ENCODE measurements around the gene HS3ST5. TPM values are rescaled to one million over a fixed set of nuclear protein-coding genes. Genes with fewer than 3 reads are reported as not detected.

Gene HS3ST5
- total RNA-seq, 2 donors from 2014 or later, result 0.34 TPM; not detected in 1

DNA sequence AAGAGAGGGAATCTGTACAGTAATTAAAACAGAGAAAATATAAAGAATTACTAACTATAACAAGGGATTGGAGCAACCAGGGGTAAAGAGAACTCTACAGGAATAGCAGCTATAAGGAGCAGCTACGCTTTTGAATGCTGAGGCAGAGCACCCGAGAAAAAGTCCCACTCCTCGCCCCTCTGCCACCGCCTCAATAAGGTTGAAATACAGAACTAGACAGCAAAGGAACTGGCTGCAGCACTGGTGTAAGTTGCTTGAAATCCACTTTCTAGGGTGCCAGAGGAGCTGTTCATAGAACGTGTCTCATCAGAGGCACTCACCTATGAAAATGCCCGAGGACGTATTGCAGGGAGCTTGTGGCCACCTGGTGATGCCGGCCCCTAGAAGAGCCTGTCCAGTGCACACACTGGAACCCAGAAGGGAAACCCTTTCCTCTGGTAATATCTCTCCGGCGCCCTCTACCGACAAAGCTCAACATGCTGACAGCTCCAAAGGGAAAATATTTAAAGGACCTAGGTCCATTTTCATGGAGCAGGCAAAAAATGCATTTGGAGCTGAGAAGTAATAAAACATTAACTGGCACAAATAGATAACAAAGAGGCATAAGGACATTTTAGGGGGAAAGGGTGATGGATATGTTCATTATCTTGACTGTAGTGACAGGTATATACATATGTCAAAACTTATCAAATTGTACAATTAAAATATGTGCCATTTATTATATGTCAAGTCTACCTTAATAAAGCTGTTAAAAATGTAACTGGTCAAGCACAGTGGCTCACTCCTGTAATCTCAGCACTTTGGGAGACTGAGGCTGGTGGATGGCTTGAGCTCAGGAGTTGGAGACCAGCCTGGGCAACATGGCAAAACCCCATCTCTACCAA, 234.5 kb downstream of the HS3ST5 start:
- no peak for TF ChIP-seq POLR2AphosphoS5 (IDR thresholded peaks at IDR 0.05)
- TF ChIP-seq, protein P1, sequence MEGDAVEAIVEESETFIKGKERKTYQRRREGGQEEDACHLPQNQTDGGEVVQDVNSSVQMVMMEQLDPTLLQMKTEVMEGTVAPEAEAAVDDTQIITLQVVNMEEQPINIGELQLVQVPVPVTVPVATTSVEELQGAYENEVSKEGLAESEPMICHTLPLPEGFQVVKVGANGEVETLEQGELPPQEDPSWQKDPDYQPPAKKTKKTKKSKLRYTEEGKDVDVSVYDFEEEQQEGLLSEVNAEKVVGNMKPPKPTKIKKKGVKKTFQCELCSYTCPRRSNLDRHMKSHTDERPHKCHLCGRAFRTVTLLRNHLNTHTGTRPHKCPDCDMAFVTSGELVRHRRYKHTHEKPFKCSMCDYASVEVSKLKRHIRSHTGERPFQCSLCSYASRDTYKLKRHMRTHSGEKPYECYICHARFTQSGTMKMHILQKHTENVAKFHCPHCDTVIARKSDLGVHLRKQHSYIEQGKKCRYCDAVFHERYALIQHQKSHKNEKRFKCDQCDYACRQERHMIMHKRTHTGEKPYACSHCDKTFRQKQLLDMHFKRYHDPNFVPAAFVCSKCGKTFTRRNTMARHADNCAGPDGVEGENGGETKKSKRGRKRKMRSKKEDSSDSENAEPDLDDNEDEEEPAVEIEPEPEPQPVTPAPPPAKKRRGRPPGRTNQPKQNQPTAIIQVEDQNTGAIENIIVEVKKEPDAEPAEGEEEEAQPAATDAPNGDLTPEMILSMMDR (IDR thresholded peaks at IDR 0.05), result peak in 3 of 4 experiments; percentile 40 to 44 (median 41)
- no peak for TF ChIP-seq POLR2A (IDR thresholded peaks at IDR 0.05)
- H3K9me3 ChIP-seq, result no peaks in the 10 kb centered on the region
- intact Hi-C loops (cut with DNase I), result no loop called here
- H3K27me3 ChIP-seq (replicated peaks; ENCODE audit: insufficient read depth), result no peaks in the 10 kb centered on the region
- DNase-seq (ENCODE audit: low spot score), result peak; percentile 54
- H3K4me1 ChIP-seq (replicated peaks), result no peaks in the 10 kb centered on the region
- WGBS, result 38% methylated on average over 11 of the region's 11 CpGs
- no peak overlapping the region for H3K27ac ChIP-seq
- H3K36me3 ChIP-seq, result no peaks in the 10 kb centered on the region
- H3K4me3 ChIP-seq, result no peak overlapping the region

DNA sequence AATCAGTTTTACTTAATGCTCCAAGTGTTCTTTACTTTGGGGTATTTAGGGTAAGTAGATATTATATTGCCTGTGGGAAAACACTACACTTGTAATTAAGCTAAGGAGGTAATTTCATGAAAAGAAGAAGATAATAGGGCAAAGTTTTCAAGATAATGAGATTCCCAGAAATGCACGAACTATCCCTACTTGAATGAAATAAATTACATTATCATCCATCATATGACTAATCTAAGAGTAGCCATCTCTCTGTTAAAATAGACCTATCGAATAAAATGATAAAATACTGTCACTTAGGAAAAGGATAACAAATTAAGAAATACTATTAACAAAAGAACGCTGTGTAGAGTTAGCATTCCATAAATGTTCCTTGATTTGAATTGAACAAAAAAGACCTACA, 236.8 kb downstream of the HS3ST5 start:
- 71% methylated on average over 3 of the region's 3 CpGs for WGBS
- Histone ChIP-seq H3K9me3 (no peaks in the 10 kb centered on the region), H3K27me3 (replicated peaks; ENCODE audit: insufficient read depth) (no peaks in the 10 kb centered on the region), H3K4me1 (replicated peaks) (no peaks in the 10 kb centered on the region), H3K36me3 (no peaks in the 10 kb centered on the region), H3K27ac (no peak overlapping the region), H3K4me3 (no peak overlapping the region)
- DNase-seq (ENCODE audit: low spot score), result no peak
- TF ChIP-seq POLR2AphosphoS5 (IDR thresholded peaks at IDR 0.05) (no peak), POLR2A (IDR thresholded peaks at IDR 0.05) (no peak)
- TF ChIP-seq, protein P1 (IDR thresholded peaks at IDR 0.05), result no peak
- intact Hi-C loops (cut with DNase I), result no loop called here

DNA sequence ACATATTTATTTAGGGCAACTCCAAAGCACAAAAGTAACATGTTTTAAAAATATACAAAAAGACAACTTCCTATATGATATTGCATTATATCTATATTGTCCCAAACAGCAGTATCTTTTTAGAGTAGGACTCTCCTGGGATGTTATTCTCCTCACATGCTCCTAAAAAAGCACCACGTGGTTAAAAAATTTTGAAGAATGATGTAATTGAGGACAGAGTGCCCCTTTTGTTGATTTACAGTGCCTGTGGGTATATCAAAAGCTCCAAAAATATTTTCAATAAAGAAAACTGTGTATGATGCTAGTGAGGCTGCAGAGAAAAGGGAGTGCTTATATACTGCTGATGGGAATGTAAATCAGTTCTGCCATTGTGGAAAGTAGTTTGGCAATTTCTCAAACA, 241.6 kb downstream of the HS3ST5 start:
- Histone ChIP-seq H3K27me3 (replicated peaks; ENCODE audit: insufficient read depth) (no peaks in the 10 kb centered on the region), H3K4me1 (replicated peaks) (no peaks in the 10 kb centered on the region), H3K9me3 (no peaks in the 10 kb centered on the region), H3K36me3 (no peaks in the 10 kb centered on the region), H3K4me3 (no peak overlapping the region), H3K27ac (no peak overlapping the region)
- DNase-seq (ENCODE audit: low spot score), result no peak
- intact Hi-C loops (cut with DNase I), result no loop called here
- TF ChIP-seq, protein P1 (IDR thresholded peaks at IDR 0.05), result no peak
- TF ChIP-seq POLR2AphosphoS5 (IDR thresholded peaks at IDR 0.05) (no peak), POLR2A (IDR thresholded peaks at IDR 0.05) (no peak)
- 21% methylated on average over 1 of the region's 1 CpG for WGBS

DNA sequence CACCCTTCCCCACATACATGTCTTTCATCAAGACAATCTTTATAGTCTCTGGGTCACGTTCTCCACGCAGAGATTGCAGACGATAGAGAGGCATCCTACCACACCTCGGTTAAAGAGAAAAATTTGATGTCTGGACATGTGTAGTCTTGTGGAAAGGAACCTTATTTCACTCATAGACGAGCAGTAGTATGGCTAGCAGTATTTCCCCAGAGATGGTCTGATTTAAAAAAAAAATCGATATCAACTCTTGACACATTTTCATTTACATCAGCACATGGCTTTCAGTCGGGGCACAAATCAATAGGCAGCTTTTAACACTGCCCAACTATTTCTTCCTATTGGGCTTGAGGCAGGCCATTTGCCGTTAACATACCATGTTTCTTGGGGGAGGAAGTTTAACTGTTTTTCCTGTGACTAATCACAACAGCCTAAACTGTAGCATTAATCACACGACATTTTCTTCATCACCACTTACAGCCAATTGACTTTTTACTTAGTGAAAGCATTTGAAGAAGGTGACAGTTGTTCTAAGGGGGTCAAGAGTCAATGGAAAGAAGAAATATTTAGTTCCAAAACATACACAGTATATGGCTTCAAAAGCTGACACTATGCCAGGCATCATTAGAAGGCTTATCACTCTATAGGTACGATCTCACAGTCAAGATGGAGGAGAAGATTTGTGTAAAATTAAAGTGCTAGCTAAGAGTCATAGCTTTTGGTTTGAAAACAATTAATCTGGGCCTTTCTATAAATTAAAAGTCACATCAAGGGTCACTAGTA, 242.4 kb downstream of the HS3ST5 start:
- intact Hi-C loops (cut with DNase I), result no loop called here
- no peak overlapping the region for H3K27ac ChIP-seq
- 74% methylated on average over 10 of the region's 10 CpGs for WGBS
- H3K9me3 ChIP-seq, result no peaks in the 10 kb centered on the region
- H3K27me3 ChIP-seq (replicated peaks; ENCODE audit: insufficient read depth), result no peaks in the 10 kb centered on the region
- H3K36me3 ChIP-seq, result no peaks in the 10 kb centered on the region
- no peak for DNase-seq (ENCODE audit: low spot score)
- no peak overlapping the region for H3K4me3 ChIP-seq
- TF ChIP-seq POLR2AphosphoS5 (IDR thresholded peaks at IDR 0.05) (no peak), POLR2A (IDR thresholded peaks at IDR 0.05) (no peak)
- TF ChIP-seq, protein P1 (IDR thresholded peaks at IDR 0.05), result no peak
- no peaks in the 10 kb centered on the region for H3K4me1 ChIP-seq (replicated peaks)

All from prostate gland (tissue), 2 donors.